K562 (cell line): ENCODE data around the gene CACNG8.

Source experiments
- EZH2 ChIP-seq: IDR thresholded peaks from 2 replicates; pipeline ENCODE4 v1.6.1; 2012; ENCODE audit warnings: low read depth, mild to moderate bottlenecking, inconsistent platforms, low read length, borderline replicate concordance
- GABPB1 ChIP-seq: sonication (generic); formaldehyde crosslinking; IDR thresholded peaks from 2 replicates; pipeline ENCODE4 v1.8.0; 2022; ENCODE audit warnings: mild to moderate bottlenecking, missing genetic modification reagents
- MEIS2 ChIP-seq: fragments of 450-650 bp; IDR thresholded peaks from 2 replicates; pipeline ENCODE4 v1.6.1; 2014; ENCODE audit warnings: mild to moderate bottlenecking; ENCODE audit not compliant: partially characterized antibody
- PPARD ChIP-seq: fragments of 250-450 bp; sonication (Bioruptor Pico); IDR thresholded peaks from 2 replicates; pipeline ENCODE4 v1.8.0; 2022; ENCODE audit warnings: inconsistent platforms, mild to moderate bottlenecking, moderate library complexity
- SMAD2 ChIP-seq: fragments of 150-350 bp; IDR thresholded peaks from 2 replicates; pipeline ENCODE4 v1.6.1; 2014; ENCODE audit warnings: low read depth, mild to moderate bottlenecking, low read length
- ZNF23 ChIP-seq: fragments of 250-450 bp; sonication (Bioruptor Pico); IDR thresholded peaks from 2 replicates; pipeline ENCODE4 v1.4.0; 2020; ENCODE audit warnings: mild to moderate bottlenecking
- ZNF589 ChIP-seq: fragments of 200-800 bp; sonication (Bioruptor generic); IDR thresholded peaks from 2 replicates; pipeline ENCODE4 v1.6.1; 2016; ENCODE audit warnings: low read depth, missing genetic modification characterization, missing compliant biosample characterization
- TF ChIP-seq, protein P1 (sequence below): fragments of 250-450 bp; sonication (Bioruptor Pico); IDR thresholded peaks from 2 replicates; pipeline ENCODE4 v1.5.0; 2021; ENCODE audit warnings: mild to moderate bottlenecking, borderline replicate concordance
- TF ChIP-seq, protein P2 (sequence below): sonication (generic); formaldehyde crosslinking; IDR thresholded peaks from 2 replicates; pipeline ENCODE4 v1.5.0; 2020; ENCODE audit warnings: missing genetic modification reagents
- TF ChIP-seq, protein P3 (sequence below): fragments of 450-650 bp; IDR thresholded peaks from 2 replicates; pipeline ENCODE4 v1.6.1; 2016; ENCODE audit warnings: missing biosample characterization, missing genetic modification characterization
- TF ChIP-seq, protein P4 (sequence below), 3 experiments: IDR thresholded peaks in 2 of 3; conservative IDR thresholded peaks in 1 of 3; 2 replicates each; pipeline ENCODE4 v1.5.1; 2011 to 2012; ENCODE audit warnings: low read length in 3 of 3, mild to moderate bottlenecking in 3 of 3, control low read depth in 2 of 3, improper control_type of control experiment in 1 of 3, inconsistent platforms in 1 of 3, low read depth in 1 of 3, mixed read lengths in 1 of 3, moderate library complexity in 1 of 3; ENCODE audit not compliant: insufficient read depth in 2 of 3
- TF ChIP-seq, protein P5 (sequence below): fragments of 450-650 bp; IDR thresholded peaks from 2 replicates; pipeline ENCODE4 v1.6.1; 2016; ENCODE audit warnings: low read depth

DNA sequence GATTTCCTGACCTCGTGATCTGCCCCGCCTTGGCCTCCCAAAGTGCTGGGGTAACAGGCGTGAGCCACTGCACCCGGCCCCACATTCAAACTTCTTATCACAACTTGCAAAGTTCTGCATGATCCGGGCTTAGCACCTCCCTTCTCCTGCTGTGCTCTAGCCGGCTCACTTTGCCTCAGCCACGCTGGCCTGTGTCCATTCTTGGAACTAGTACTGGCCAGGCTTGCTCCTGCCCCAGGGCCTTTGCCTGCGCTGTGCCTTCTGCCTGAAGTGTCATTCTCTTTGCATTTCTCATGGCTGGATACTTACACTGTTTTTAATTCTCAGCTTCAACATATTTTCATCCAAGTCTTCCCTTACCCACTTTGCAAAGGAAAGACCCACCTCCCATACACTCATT lies 58.6 kb downstream of the CACNG8 start:
- TF ChIP-seq SMAD2 (no peak), EZH2 (no peak), GABPB1 (CRISPR knock-in tag) (no peak), ZNF589 (no peak), PPARD (CRISPR knock-in tag) (no peak), MEIS2 (no peak), ZNF23 (CRISPR knock-in tag) (no peak)
- TF ChIP-seq, protein P1, sequence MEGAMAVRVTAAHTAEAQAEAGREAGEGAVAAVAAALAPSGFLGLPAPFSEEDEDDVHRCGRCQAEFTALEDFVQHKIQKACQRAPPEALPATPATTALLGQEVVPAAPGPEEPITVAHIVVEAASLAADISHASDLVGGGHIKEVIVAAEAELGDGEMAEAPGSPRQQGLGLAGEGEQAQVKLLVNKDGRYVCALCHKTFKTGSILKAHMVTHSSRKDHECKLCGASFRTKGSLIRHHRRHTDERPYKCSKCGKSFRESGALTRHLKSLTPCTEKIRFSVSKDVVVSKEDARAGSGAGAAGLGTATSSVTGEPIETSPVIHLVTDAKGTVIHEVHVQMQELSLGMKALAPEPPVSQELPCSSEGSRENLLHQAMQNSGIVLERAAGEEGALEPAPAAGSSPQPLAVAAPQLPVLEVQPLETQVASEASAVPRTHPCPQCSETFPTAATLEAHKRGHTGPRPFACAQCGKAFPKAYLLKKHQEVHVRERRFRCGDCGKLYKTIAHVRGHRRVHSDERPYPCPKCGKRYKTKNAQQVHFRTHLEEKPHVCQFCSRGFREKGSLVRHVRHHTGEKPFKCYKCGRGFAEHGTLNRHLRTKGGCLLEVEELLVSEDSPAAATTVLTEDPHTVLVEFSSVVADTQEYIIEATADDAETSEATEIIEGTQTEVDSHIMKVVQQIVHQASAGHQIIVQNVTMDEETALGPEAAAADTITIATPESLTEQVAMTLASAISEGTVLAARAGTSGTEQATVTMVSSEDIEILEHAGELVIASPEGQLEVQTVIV (CRISPR knock-in tag) = no peak
- TF ChIP-seq, protein P2, sequence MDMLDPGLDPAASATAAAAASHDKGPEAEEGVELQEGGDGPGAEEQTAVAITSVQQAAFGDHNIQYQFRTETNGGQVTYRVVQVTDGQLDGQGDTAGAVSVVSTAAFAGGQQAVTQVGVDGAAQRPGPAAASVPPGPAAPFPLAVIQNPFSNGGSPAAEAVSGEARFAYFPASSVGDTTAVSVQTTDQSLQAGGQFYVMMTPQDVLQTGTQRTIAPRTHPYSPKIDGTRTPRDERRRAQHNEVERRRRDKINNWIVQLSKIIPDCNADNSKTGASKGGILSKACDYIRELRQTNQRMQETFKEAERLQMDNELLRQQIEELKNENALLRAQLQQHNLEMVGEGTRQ (CRISPR knock-in tag) = no peak
- TF ChIP-seq, protein P3, sequence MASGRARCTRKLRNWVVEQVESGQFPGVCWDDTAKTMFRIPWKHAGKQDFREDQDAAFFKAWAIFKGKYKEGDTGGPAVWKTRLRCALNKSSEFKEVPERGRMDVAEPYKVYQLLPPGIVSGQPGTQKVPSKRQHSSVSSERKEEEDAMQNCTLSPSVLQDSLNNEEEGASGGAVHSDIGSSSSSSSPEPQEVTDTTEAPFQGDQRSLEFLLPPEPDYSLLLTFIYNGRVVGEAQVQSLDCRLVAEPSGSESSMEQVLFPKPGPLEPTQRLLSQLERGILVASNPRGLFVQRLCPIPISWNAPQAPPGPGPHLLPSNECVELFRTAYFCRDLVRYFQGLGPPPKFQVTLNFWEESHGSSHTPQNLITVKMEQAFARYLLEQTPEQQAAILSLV (tag) = no peak
- TF ChIP-seq, protein P4, sequence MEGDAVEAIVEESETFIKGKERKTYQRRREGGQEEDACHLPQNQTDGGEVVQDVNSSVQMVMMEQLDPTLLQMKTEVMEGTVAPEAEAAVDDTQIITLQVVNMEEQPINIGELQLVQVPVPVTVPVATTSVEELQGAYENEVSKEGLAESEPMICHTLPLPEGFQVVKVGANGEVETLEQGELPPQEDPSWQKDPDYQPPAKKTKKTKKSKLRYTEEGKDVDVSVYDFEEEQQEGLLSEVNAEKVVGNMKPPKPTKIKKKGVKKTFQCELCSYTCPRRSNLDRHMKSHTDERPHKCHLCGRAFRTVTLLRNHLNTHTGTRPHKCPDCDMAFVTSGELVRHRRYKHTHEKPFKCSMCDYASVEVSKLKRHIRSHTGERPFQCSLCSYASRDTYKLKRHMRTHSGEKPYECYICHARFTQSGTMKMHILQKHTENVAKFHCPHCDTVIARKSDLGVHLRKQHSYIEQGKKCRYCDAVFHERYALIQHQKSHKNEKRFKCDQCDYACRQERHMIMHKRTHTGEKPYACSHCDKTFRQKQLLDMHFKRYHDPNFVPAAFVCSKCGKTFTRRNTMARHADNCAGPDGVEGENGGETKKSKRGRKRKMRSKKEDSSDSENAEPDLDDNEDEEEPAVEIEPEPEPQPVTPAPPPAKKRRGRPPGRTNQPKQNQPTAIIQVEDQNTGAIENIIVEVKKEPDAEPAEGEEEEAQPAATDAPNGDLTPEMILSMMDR (IDR thresholded peaks at IDR 0.05 in 2 of 3, conservative IDR thresholded peaks at IDR 0.05 in 1 of 3; ENCODE audit: insufficient read depth in 2 of 3, low read depth in 1 of 3, low read length in 3 of 3) = no peak
- TF ChIP-seq, protein P5, sequence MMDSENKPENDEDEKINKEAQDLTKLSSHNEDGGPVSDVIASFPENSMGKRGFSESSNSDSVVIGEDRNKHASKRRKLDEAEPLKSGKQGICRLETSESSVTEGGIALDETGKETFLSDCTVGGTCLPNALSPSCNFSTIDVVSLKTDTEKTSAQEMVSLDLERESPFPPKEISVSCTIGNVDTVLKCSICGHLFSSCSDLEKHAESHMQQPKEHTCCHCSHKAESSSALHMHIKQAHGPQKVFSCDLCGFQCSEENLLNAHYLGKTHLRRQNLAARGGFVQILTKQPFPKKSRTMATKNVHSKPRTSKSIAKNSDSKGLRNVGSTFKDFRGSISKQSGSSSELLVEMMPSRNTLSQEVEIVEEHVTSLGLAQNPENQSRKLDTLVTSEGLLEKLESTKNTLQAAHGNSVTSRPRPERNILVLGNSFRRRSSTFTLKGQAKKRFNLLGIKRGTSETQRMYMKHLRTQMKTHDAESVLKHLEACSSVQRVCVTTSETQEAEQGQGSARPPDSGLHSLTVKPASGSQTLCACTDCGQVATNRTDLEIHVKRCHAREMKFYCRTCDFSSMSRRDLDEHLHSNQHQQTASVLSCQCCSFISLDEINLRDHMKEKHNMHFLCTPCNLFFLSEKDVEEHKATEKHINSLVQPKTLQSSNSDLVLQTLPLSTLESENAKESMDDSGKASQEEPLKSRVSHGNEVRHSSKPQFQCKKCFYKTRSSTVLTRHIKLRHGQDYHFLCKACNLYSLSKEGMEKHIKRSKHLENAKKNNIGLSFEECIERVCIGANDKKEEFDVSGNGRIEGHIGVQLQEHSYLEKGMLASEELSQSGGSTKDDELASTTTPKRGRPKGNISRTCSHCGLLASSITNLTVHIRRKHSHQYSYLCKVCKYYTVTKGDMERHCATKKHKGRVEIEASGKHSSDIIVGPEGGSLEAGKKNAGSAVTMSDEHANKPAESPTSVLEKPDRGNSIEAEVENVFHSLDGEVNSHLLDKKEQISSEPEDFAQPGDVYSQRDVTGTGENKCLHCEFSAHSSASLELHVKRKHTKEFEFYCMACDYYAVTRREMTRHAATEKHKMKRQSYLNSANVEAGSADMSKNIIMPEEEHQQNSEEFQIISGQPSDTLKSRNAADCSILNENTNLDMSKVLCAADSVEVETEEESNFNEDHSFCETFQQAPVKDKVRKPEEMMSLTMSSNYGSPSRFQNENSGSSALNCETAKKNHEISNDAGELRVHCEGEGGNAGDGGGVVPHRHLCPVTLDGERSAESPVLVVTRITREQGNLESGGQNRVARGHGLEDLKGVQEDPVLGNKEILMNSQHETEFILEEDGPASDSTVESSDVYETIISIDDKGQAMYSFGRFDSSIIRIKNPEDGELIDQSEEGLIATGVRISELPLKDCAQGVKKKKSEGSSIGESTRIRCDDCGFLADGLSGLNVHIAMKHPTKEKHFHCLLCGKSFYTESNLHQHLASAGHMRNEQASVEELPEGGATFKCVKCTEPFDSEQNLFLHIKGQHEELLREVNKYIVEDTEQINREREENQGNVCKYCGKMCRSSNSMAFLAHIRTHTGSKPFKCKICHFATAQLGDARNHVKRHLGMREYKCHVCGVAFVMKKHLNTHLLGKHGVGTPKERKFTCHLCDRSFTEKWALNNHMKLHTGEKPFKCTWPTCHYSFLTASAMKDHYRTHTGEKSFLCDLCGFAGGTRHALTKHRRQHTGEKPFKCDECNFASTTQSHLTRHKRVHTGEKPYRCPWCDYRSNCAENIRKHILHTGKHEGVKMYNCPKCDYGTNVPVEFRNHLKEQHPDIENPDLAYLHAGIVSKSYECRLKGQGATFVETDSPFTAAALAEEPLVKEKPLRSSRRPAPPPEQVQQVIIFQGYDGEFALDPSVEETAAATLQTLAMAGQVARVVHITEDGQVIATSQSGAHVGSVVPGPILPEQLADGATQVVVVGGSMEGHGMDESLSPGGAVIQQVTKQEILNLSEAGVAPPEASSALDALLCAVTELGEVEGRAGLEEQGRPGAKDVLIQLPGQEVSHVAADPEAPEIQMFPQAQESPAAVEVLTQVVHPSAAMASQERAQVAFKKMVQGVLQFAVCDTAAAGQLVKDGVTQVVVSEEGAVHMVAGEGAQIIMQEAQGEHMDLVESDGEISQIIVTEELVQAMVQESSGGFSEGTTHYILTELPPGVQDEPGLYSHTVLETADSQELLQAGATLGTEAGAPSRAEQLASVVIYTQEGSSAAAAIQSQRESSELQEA = no peak
